Tibial nerve (tissue), 4 donors: ENCODE measurements around the gene PSMD8.

ENCODE experiments used
- EP300 ChIP-seq, 2 donors: sonication (generic); formaldehyde crosslinking; IDR thresholded peaks; one replicate each; pipeline ENCODE4 v1.6.1; 2017; ENCODE audit warnings: antibody characterized with exemption in 2 of 2, mild to moderate bottlenecking in 1 of 2
- POLR2A ChIP-seq, 2 donors: fragments of 450-650 bp; IDR thresholded peaks; one replicate each; pipeline ENCODE4 v1.6.1; 2017; ENCODE audit warnings: antibody characterized with exemption in 2 of 2, mild to moderate bottlenecking in 2 of 2, moderate library complexity in 2 of 2
- TF ChIP-seq, protein P1 (sequence below), 5 experiments: fragments of 200-600 bp in 3 of 5; fragments of 450-650 bp in 2 of 5; sonication (generic) in 3 of 5; IDR thresholded peaks; one replicate each; pipeline ENCODE4 v1.5.1; 2016 to 2019; ENCODE audit warnings: antibody characterized with exemption in 5 of 5, mild to moderate bottlenecking in 3 of 5, moderate library complexity in 2 of 5

DNA sequence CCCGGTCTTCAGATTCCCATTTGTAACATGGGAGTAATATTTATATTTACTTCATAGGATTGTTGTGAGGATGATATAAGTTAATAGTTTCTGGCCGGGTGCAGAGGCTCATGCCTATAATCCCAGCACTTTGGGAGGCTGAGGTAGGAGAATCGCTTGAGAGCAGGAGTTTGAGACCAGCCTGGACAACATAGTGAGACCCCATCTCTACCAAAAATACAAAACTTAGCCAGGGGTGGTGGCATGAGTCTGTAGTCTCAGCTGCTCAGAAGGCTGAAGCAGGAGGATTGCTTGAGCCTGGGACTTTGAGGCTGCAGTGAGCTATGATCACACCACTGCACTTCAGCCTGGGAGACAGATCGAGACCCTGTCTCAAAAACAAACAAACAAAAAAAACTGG lies 27.5 kb upstream of the PSMD8 start:
- TF ChIP-seq, protein P1, sequence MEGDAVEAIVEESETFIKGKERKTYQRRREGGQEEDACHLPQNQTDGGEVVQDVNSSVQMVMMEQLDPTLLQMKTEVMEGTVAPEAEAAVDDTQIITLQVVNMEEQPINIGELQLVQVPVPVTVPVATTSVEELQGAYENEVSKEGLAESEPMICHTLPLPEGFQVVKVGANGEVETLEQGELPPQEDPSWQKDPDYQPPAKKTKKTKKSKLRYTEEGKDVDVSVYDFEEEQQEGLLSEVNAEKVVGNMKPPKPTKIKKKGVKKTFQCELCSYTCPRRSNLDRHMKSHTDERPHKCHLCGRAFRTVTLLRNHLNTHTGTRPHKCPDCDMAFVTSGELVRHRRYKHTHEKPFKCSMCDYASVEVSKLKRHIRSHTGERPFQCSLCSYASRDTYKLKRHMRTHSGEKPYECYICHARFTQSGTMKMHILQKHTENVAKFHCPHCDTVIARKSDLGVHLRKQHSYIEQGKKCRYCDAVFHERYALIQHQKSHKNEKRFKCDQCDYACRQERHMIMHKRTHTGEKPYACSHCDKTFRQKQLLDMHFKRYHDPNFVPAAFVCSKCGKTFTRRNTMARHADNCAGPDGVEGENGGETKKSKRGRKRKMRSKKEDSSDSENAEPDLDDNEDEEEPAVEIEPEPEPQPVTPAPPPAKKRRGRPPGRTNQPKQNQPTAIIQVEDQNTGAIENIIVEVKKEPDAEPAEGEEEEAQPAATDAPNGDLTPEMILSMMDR (IDR thresholded peaks at IDR 0.05): no peak
- TF ChIP-seq POLR2A (IDR thresholded peaks at IDR 0.05) (no peak), EP300 (IDR thresholded peaks at IDR 0.05) (no peak)
